A549 (cell line): ENCODE data around the gene CDK4. TPM values are rescaled to one million over a fixed set of nuclear protein-coding genes. Genes with fewer than 3 reads are reported as not detected.

Experiments used
- ATAC-seq, 2 experiments: fragments of 200-7000 bp in 1 of 2; fragments of >200 bp in 1 of 2; cut with Nextera tagmentation in 1 of 2; cut with Tn5 transposase in 1 of 2; 3 replicates each; pipeline versions ENCODE4 v1.8.0 to v1.9.1; 2018 to 2020; ENCODE audit warnings: mild to moderate bottlenecking in 1 of 2, moderate library complexity in 1 of 2
- CTCF ChIA-PET: fragments of 300-600 bp; sonication (Branson Sonifier 250); formaldehyde crosslinking; extraction: SDS; loops from one replicate; lab custom pipeline; 2021; ENCODE audit warnings: antibody characterized with exemption, inconsistent platforms; lab: Yijun Ruan, JAX
- POLR2A ChIA-PET: fragments of 350-600 bp; formaldehyde crosslinking; extraction: SDS; loops from one replicate; lab custom pipeline; 2021; ENCODE audit warnings: antibody characterized with exemption, inconsistent platforms; lab: Yijun Ruan, JAX
- DNase-seq, 2 experiments: peaks; one replicate each; pipeline versions ENCODE4 v3.0.0 to v3.0.0-alpha.2; 2011 to 2016; ENCODE audit warnings: low read depth in 1 of 2, low spot score in 1 of 2
- FAIRE-seq: peaks from 2 replicates; lab custom pipeline; 2011; peaks lifted over from hg19 to GRCh38; lab: Jason Lieb, UNC
- H3K27ac ChIP-seq, 2 experiments: fragments of >200 bp; sonication (Bioruptor Twin); formaldehyde crosslinking; 3 replicates each; pipeline ENCODE4 v1.5.1; 2016 to 2017
- H3K4me1 ChIP-seq: fragments of >200 bp; sonication (Bioruptor Twin); formaldehyde crosslinking; 3 replicates; pipeline ENCODE4 v1.6.1; 2016
- H3K4me2 ChIP-seq: fragments of >200 bp; sonication (Bioruptor Twin); formaldehyde crosslinking; 3 replicates; pipeline ENCODE4 v1.6.1; 2016
- H3K4me3 ChIP-seq: fragments of >200 bp; sonication (Bioruptor Twin); formaldehyde crosslinking; 3 replicates; pipeline ENCODE4 v1.5.1; 2016
- H3K9me3 ChIP-seq: fragments of >200 bp; sonication (Bioruptor Twin); formaldehyde crosslinking; 3 replicates; pipeline ENCODE4 v1.6.1; 2016
- CEBPB ChIP-seq, 2 experiments: fragments of >200 bp in 1 of 2; sonication (Bioruptor Twin) in 1 of 2; formaldehyde crosslinking in 1 of 2; IDR thresholded peaks; 2 replicates each; pipeline ENCODE4 v1.6.1; 2012 to 2016
- CHD2 ChIP-seq: fragments of 150-350 bp; IDR thresholded peaks from 2 replicates; pipeline ENCODE4 v1.6.1; 2014; ENCODE audit warnings: low read length; ENCODE audit not compliant: partially characterized antibody
- EHF ChIP-seq: fragments of 250-450 bp; sonication (Bioruptor Pico); IDR thresholded peaks from 2 replicates; pipeline ENCODE4 v1.5.0; 2020; ENCODE audit warnings: mild to moderate bottlenecking
- FOSB ChIP-seq: fragments of 250-450 bp; sonication (Bioruptor Pico); IDR thresholded peaks from 2 replicates; pipeline ENCODE4 v1.5.0; 2020; ENCODE audit warnings: mild to moderate bottlenecking, moderate library complexity
- HDAC2 ChIP-seq: fragments of 200-600 bp; sonication (generic); IDR thresholded peaks from 2 replicates; pipeline ENCODE4 v1.6.1; 2016
- HOXB5 ChIP-seq: fragments of 250-450 bp; sonication (Bioruptor Pico); IDR thresholded peaks from 2 replicates; pipeline ENCODE4 v1.5.0; 2020; ENCODE audit warnings: mild to moderate bottlenecking, moderate library complexity
- JUNB ChIP-seq: fragments of >200 bp; sonication (Bioruptor Twin); formaldehyde crosslinking; IDR thresholded peaks from 2 replicates; pipeline ENCODE4 v1.6.1; 2016
- KDM1A ChIP-seq: fragments of 200-600 bp; sonication (generic); IDR thresholded peaks from 2 replicates; pipeline ENCODE4 v1.6.1; 2016; ENCODE audit warnings: low read depth, mild to moderate bottlenecking
- KDM5A ChIP-seq: fragments of 200-600 bp; sonication (generic); IDR thresholded peaks from 2 replicates; pipeline ENCODE4 v1.6.1; 2016; ENCODE audit warnings: antibody characterized with exemption, mild to moderate bottlenecking
- MYC ChIP-seq: IDR thresholded peaks from 2 replicates; pipeline ENCODE4 v1.6.1; 2012; ENCODE audit warnings: mild to moderate bottlenecking, inconsistent platforms, low read length, improper control_type of control experiment, borderline replicate concordance
- NPAS2 ChIP-seq: fragments of 250-450 bp; sonication (Bioruptor Pico); IDR thresholded peaks from 2 replicates; pipeline ENCODE4 v1.8.0; 2022; ENCODE audit warnings: mild to moderate bottlenecking, moderate library complexity, borderline replicate concordance
- POLR2A ChIP-seq: IDR thresholded peaks from 2 replicates; pipeline ENCODE4 v1.6.1; 2012; ENCODE audit warnings: mild to moderate bottlenecking, low read length
- RAD21 ChIP-seq, 2 experiments: fragments of >200 bp in 1 of 2; sonication (Bioruptor Twin) in 1 of 2; formaldehyde crosslinking in 1 of 2; IDR thresholded peaks in 1 of 2; conservative IDR thresholded peaks in 1 of 2; 2 replicates in 1 of 2; 3 replicates in 1 of 2; pipeline ENCODE4 v1.6.1; 2012 to 2018; ENCODE audit warnings: inconsistent platforms in 1 of 2
- RFX5 ChIP-seq: fragments of 450-650 bp; IDR thresholded peaks from 2 replicates; pipeline ENCODE4 v1.7.1; 2014; ENCODE audit warnings: antibody characterized with exemption, mild to moderate bottlenecking, moderate library complexity
- TFCP2L1 ChIP-seq: fragments of 250-450 bp; sonication (Bioruptor Pico); IDR thresholded peaks from 2 replicates; pipeline ENCODE4 v1.5.0; 2021; ENCODE audit warnings: mild to moderate bottlenecking
- ZC3H11A ChIP-seq: fragments of 450-650 bp; IDR thresholded peaks from 2 replicates; pipeline ENCODE4 v1.6.1; 2014; ENCODE audit warnings: antibody characterized with exemption, mild to moderate bottlenecking
- ZFP36 ChIP-seq: fragments of 450-650 bp; IDR thresholded peaks from 2 replicates; pipeline ENCODE4 v1.6.1; 2014; ENCODE audit warnings: borderline replicate concordance; ENCODE audit not compliant: partially characterized antibody
- ZSCAN20 ChIP-seq: fragments of 250-450 bp; sonication (Bioruptor Pico); IDR thresholded peaks from 2 replicates; pipeline ENCODE4 v1.8.0; 2022; ENCODE audit warnings: mild to moderate bottlenecking, moderate library complexity
- WGBS: methylation state at CpG from one replicate; pipeline ENCODE4 v1.1.6; 2017; ENCODE audit errors: missing lambda C conversion rate; 5-methylcytosine and 5-hydroxymethylcytosine counted together
- polyA plus RNA-seq, 4 experiments: library from polyadenylated mRNA; depleted of rRNA in 3 of 4; stranded (reverse); fragments of >200 nt; fragmentation: RNase III in 1 of 4; extraction: RNeasy Plus Mini Kit Qiagen cat#74134 plus additional on column Dnase treatment in 1 of 4; gene quantifications; 2 replicates in 3 of 4; 3 replicates in 1 of 4; pipeline ENCODE4 v1.2.3, GENCODE V29; 2011 to 2017
- TF ChIP-seq, protein P1 (sequence below): fragments of 150-350 bp; IDR thresholded peaks from 2 replicates; pipeline ENCODE4 v1.6.1; 2014; ENCODE audit warnings: low read depth, mild to moderate bottlenecking, low read length
- TF ChIP-seq, protein P2 (sequence below): fragments of 250-450 bp; sonication (Bioruptor Pico); IDR thresholded peaks from 2 replicates; pipeline ENCODE4 v1.5.0; 2020; ENCODE audit warnings: low read depth, mild to moderate bottlenecking, moderate library complexity
- TF ChIP-seq, protein P3 (sequence below): IDR thresholded peaks from 2 replicates; pipeline ENCODE4 v1.6.1; 2012
- TF ChIP-seq, protein P4 (sequence below): IDR thresholded peaks from 2 replicates; pipeline ENCODE4 v1.6.1; 2012
- TF ChIP-seq, protein P5 (sequence below): IDR thresholded peaks from 2 replicates; pipeline ENCODE4 v1.6.1; 2012; ENCODE audit warnings: low read depth, borderline replicate concordance
- TF ChIP-seq, protein P6 (sequence below): fragments of 250-450 bp; sonication (Bioruptor Pico); IDR thresholded peaks from 2 replicates; pipeline ENCODE4 v1.5.0; 2021; ENCODE audit warnings: mild to moderate bottlenecking, moderate library complexity, borderline replicate concordance

CDK4 gene
- polyA plus RNA-seq, 2 of the 4 experiments (the other 2 are of a cell fraction) = 226 to 255 TPM

DNA sequence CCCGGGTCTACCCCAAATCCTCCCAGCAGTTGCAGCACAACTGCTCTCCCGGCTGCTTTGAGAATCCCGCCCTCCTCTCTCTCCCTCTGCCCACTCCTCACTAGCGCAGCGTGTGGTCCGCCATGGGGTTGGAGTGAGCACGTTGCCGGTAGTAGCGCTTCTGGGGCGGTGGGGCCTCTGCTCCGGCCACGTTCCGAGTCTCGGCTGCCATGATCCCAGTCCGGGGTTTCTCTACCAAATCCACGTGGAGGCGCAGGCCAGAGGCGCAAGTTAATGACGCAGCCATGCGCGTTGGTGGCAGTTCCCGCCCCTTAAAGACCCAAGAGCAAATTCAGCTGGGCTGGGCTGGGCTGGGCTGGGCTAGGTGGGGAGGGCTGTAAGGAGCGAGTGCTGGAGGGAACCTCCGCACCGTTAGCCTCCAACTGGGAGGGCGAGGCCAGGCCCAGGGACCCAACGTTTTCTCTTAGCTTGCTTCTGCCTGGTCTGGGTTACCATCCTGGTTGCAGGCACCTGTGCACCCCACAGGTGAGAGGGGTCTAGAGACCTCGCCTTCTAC, 19.8 kb upstream of the CDK4 start, which contains the start of gene METTL1 (continued):
- TF ChIP-seq, protein P1, sequence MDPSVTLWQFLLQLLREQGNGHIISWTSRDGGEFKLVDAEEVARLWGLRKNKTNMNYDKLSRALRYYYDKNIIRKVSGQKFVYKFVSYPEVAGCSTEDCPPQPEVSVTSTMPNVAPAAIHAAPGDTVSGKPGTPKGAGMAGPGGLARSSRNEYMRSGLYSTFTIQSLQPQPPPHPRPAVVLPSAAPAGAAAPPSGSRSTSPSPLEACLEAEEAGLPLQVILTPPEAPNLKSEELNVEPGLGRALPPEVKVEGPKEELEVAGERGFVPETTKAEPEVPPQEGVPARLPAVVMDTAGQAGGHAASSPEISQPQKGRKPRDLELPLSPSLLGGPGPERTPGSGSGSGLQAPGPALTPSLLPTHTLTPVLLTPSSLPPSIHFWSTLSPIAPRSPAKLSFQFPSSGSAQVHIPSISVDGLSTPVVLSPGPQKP = no peak
- TF ChIP-seq NPAS2 = no peak
- no peak for TF ChIP-seq CHD2
- no peak for TF ChIP-seq ZFP36
- TF ChIP-seq, protein P2, sequence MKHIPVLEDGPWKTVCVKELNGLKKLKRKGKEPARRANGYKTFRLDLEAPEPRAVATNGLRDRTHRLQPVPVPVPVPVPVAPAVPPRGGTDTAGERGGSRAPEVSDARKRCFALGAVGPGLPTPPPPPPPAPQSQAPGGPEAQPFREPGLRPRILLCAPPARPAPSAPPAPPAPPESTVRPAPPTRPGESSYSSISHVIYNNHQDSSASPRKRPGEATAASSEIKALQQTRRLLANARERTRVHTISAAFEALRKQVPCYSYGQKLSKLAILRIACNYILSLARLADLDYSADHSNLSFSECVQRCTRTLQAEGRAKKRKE = no peak
- TF ChIP-seq ZSCAN20 (CRISPR knock-in tag) = no peak
- TF ChIP-seq CEBPB (IDR thresholded peaks at IDR 0.05) = peak in 1 of 2 experiments; percentile 17; a peak in 1 of 4 replicates
- no peak for TF ChIP-seq TFCP2L1 (CRISPR knock-in tag)
- TF ChIP-seq POLR2A = peak; percentile 88
- TF ChIP-seq, protein P3, sequence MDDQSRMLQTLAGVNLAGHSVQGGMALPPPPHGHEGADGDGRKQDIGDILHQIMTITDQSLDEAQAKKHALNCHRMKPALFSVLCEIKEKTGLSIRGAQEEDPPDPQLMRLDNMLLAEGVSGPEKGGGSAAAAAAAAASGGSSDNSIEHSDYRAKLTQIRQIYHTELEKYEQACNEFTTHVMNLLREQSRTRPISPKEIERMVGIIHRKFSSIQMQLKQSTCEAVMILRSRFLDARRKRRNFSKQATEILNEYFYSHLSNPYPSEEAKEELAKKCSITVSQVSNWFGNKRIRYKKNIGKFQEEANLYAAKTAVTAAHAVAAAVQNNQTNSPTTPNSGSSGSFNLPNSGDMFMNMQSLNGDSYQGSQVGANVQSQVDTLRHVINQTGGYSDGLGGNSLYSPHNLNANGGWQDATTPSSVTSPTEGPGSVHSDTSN = peak; percentile 57; the same call in 1 of the 2 replicates
- TF ChIP-seq EHF (CRISPR knock-in tag) = no peak
- peak; percentile 94 for TF ChIP-seq KDM5A
- TF ChIP-seq RAD21 (conservative IDR thresholded peaks at IDR 0.05 in 1 of 2, IDR thresholded peaks at IDR 0.05 in 1 of 2) = no peak
- TF ChIP-seq ZC3H11A = no peak
- TF ChIP-seq HOXB5 (CRISPR knock-in tag) = peak; percentile 38; the same call in 1 of the 2 replicates
- no peak for TF ChIP-seq JUNB
- TF ChIP-seq, protein P4, sequence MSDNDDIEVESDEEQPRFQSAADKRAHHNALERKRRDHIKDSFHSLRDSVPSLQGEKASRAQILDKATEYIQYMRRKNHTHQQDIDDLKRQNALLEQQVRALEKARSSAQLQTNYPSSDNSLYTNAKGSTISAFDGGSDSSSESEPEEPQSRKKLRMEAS = peak; percentile 100
- peak; percentile 100 for TF ChIP-seq MYC
- TF ChIP-seq, protein P5, sequence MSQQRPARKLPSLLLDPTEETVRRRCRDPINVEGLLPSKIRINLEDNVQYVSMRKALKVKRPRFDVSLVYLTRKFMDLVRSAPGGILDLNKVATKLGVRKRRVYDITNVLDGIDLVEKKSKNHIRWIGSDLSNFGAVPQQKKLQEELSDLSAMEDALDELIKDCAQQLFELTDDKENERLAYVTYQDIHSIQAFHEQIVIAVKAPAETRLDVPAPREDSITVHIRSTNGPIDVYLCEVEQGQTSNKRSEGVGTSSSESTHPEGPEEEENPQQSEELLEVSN = no peak; the same call in 1 of the 2 replicates
- no peak for TF ChIP-seq HDAC2

DNA sequence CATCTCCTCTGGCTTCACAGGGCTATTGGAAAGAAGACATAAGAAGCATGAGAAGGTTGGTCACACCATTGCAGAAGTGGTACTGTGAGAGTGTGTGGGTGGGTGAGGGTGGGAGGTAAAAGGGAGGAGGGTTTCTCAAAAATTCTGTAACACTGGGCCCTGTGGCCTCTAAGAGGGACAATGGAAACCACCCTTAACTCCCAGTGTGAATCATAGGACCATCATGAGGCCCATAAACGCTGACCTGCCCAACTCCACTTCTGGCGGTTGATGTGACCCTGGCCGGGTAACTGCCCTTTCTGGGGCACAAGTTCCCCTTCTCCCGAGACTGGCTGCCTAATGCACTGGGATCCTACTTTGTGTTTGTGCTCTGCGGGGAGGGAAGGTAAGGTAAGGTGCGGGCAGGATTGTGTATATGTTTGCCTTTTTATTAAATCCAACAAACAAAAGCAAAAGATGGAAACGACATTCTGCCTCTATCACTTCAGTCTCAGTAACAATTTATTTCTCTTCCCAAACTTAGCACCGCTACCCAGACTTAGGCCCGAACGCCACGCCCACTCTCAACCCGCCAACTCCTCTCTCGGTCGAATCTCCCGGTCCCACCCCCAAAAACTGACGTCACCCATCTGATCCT, 19.2 kb upstream of the CDK4 start:
- DNase-seq (peak; percentile 94 to 95), FAIRE-seq (no peak), ATAC-seq (peak; percentile 72 to 82)
- H3K4me2 ChIP-seq = peak overlapping the region; percentile 95
- TF ChIP-seq, protein P6, sequence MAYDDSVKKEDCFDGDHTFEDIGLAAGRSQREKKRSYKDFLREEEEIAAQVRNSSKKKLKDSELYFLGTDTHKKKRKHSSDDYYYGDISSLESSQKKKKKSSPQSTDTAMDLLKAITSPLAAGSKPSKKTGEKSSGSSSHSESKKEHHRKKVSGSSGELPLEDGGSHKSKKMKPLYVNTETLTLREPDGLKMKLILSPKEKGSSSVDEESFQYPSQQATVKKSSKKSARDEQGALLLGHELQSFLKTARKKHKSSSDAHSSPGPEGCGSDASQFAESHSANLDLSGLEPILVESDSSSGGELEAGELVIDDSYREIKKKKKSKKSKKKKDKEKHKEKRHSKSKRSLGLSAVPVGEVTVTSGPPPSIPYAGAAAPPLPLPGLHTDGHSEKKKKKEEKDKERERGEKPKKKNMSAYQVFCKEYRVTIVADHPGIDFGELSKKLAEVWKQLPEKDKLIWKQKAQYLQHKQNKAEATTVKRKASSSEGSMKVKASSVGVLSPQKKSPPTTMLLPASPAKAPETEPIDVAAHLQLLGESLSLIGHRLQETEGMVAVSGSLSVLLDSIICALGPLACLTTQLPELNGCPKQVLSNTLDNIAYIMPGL (CRISPR knock-in tag) = no peak
- TF ChIP-seq HDAC2 (no peak), RFX5 (no peak), KDM1A (no peak), FOSB (CRISPR knock-in tag) (0 out of 2 replicates have a peak, but pooled peaks have one; percentile 56), CHD2 (no peak)
- 2% methylated on average over 16 of the region's 16 CpGs for WGBS
- H3K27ac ChIP-seq = peak overlapping the region; percentile 78 to 94
- no peaks in the 10 kb centered on the region for H3K9me3 ChIP-seq
- H3K4me3 ChIP-seq = peak overlapping the region; percentile 77
- ChIA-PET CTCF (interaction anchor here (1.0 to 8.0 kb wide), 5 partner anchors 10 to 16 kb away, joined by 3 to 117 read pairs (median 6); partner anchors contain the start of genes MARCHF9 and TSFM), POLR2A (interaction anchor here (0.9 to 1.4 kb wide), 4 partner anchors 10 to 93 kb away, joined by 5 to 6 read pairs (median 5); partner anchors contain the start of gene TSPAN31)
- H3K4me1 ChIP-seq = peaks cover 24% of the 10 kb centered on the region
